T-cell (primary cell): Measurements from ENCODE around the gene DPYSL3. TPM values are rescaled to one million over a fixed set of nuclear protein-coding genes. Genes with fewer than 3 reads are reported as not detected.

Experiments
- ATAC-seq, 4 experiments: fragments of 200-7000 bp in 3 of 4; fragments of 150-1000 bp in 1 of 4; cut with Tn5 transposase; replicated peaks in 1 of 4; 1 replicate in 3 of 4; 2 replicates in 1 of 4; pipeline ENCODE4 v1.10.0; 2021; ENCODE audit warnings: moderate library complexity in 3 of 4, mild to moderate bottlenecking in 2 of 4, moderate number of reproducible peaks in 1 of 4
- CTCF ChIA-PET, 2 donors: fragments of 300-600 bp; sonication (Branson Sonifier 250); formaldehyde crosslinking; loops; one replicate each; lab custom pipeline; 2022; ENCODE audit warnings: antibody characterized with exemption in 2 of 2; lab: Charles Lee
- POLR2A ChIA-PET, 2 donors: fragments of 300-600 bp; sonication (Branson Sonifier 250); formaldehyde crosslinking; loops; one replicate each; lab custom pipeline; 2022; ENCODE audit warnings: antibody characterized with exemption in 2 of 2; lab: Charles Lee
- DNase-seq, 35 experiments: peaks; one replicate each; pipeline versions ENCODE4 v3.0.0 to v3.0.0-alpha.2; 2013 to 2023
- H3K27ac ChIP-seq: one replicate; pipeline ENCODE4 v1.5.1; 2013; ENCODE audit warnings: low read length
- H3K27me3 ChIP-seq, 2 experiments: replicated peaks in 1 of 2; 1 replicate in 1 of 2; 2 replicates in 1 of 2; pipeline versions ENCODE4 v1.6.1 to v1.7.0; 2013; ENCODE audit warnings: low read length in 1 of 2, mixed read lengths in 1 of 2; ENCODE audit not compliant: control insufficient read depth in 2 of 2, insufficient read depth in 2 of 2; ENCODE audit errors: extremely low read depth in 1 of 2
- H3K36me3 ChIP-seq, 2 donors: 1 replicate in 1 of 2; 2 replicates in 1 of 2; pipeline versions ENCODE4 v1.6.1 to v1.7.0; 2013; ENCODE audit warnings: low read length in 1 of 2; ENCODE audit not compliant: control insufficient read depth in 2 of 2, insufficient read depth in 1 of 2; ENCODE audit errors: extremely low read depth in 1 of 2
- H3K4me1 ChIP-seq, 2 experiments: 1 replicate in 1 of 2; 2 replicates in 1 of 2; pipeline versions ENCODE4 v1.6.1 to v1.7.0; 2013; ENCODE audit warnings: low read length in 2 of 2, mixed read lengths in 1 of 2; ENCODE audit not compliant: insufficient read depth in 2 of 2, control insufficient read depth in 1 of 2; ENCODE audit errors: extremely low read depth in 1 of 2
- H3K4me3 ChIP-seq, 2 donors: 1 replicate in 1 of 2; 2 replicates in 1 of 2; pipeline versions ENCODE4 v1.5.1 to v1.7.0; 2013; ENCODE audit warnings: mild to moderate bottlenecking in 2 of 2, low read length in 1 of 2, moderate library complexity in 1 of 2; ENCODE audit not compliant: control insufficient read depth in 1 of 2; ENCODE audit errors: extremely low read depth in 1 of 2
- H3K9me3 ChIP-seq: 2 replicates; pipeline ENCODE4 v1.7.0; 2013
- H3K27ac Mint-ChIP-seq, 2 donors: one replicate each; pipeline ENCODE4 v1.8.0; 2020 to 2021; ENCODE audit warnings: mild to moderate bottlenecking in 2 of 2, mixed read lengths in 2 of 2
- H3K27me3 Mint-ChIP-seq, 2 donors: one replicate each; pipeline ENCODE4 v1.8.0; 2021 to 2022; ENCODE audit warnings: mixed read lengths in 2 of 2
- H3K36me3 Mint-ChIP-seq: one replicate; pipeline ENCODE4 v1.8.0; 2021; ENCODE audit warnings: mixed read lengths
- H3K4me1 Mint-ChIP-seq, 3 donors: one replicate each; pipeline ENCODE4 v1.8.0; 2020 to 2022; ENCODE audit warnings: mixed read lengths in 3 of 3, mild to moderate bottlenecking in 1 of 3
- H3K4me3 Mint-ChIP-seq, 3 donors: one replicate each; pipeline ENCODE4 v1.8.0; 2020 to 2022; ENCODE audit warnings: mild to moderate bottlenecking in 3 of 3, mixed read lengths in 3 of 3, moderate library complexity in 3 of 3
- H3K9me3 Mint-ChIP-seq, 3 donors: one replicate each; pipeline ENCODE4 v1.8.0; 2020 to 2022; ENCODE audit warnings: mixed read lengths in 3 of 3
- WGBS: methylation state at CpG from one replicate; pipeline ENCODE4 v1.1.5; 2013; ENCODE audit warnings: missing lambda C conversion rate; ENCODE audit not compliant: insufficient coverage; 5-methylcytosine and 5-hydroxymethylcytosine counted together
- total RNA-seq, 35 experiments: library from RNA in 6 of 35; stranded (reverse) in 6 of 35; fragments of 120-200 nt in 1 of 35; gene quantifications; one replicate each; pipeline versions ENCODE4 v1.2.1 to v1.2.4 and lab custom pipeline; 2013 to 2026

DPYSL3 gene
- total RNA-seq, 5 donors from 2014 or later (not counting 1 experiment from before 2014, with no cell fraction given) = 0.09 to 0.68 (median 0.54) TPM

- Histone ChIP-seq H3K9me3 (no peaks in the 10 kb centered on the region), H3K27ac (no peak overlapping the region), H3K4me1 (no peaks in the 10 kb centered on the region), H3K27me3 (no peaks in the 10 kb centered on the region), H3K4me3 (no peak overlapping the region), H3K36me3 (no peaks in the 10 kb centered on the region)
- H3K36me3 Mint-ChIP-seq = no peaks in the 10 kb centered on the region
- CTCF ChIA-PET = interaction anchor here in 1 of 2 donors (0.7 kb wide), 1 partner anchor 58 kb away, joined by 3 read pairs; no protein-coding TSS in a partner anchor
- WGBS = 43% methylated on average over 1 of the region's 3 CpGs
- no peaks in the 10 kb centered on the region for H3K9me3 Mint-ChIP-seq
- no peaks in the 10 kb centered on the region for H3K4me1 Mint-ChIP-seq
- DNase-seq (no peak), ATAC-seq (no peak)
- POLR2A ChIA-PET = no interaction called here
- no peak overlapping the region for H3K4me3 Mint-ChIP-seq
- peaks cover 3 to 4% of the 10 kb centered on the region in 2 donors for H3K27me3 Mint-ChIP-seq
- H3K27ac Mint-ChIP-seq = no peak overlapping the region
Measured at GRCh38 chr5:147431586-147431985, 78.3 kb downstream of the DPYSL3 start.

GRCh38 chr5:147430628-147431027 lies 79.2 kb downstream of the DPYSL3 start:
- Mint-ChIP-seq H3K4me1 (no peaks in the 10 kb centered on the region), H3K9me3 (no peaks in the 10 kb centered on the region), H3K27me3 (peaks cover 3 to 4% of the 10 kb centered on the region in 2 donors), H3K4me3 (no peak overlapping the region), H3K27ac (no peak overlapping the region), H3K36me3 (no peaks in the 10 kb centered on the region)
- Histone ChIP-seq H3K36me3 (no peaks in the 10 kb centered on the region), H3K4me1 (no peaks in the 10 kb centered on the region), H3K4me3 (no peak overlapping the region), H3K9me3 (no peaks in the 10 kb centered on the region), H3K27me3 (no peaks in the 10 kb centered on the region), H3K27ac (no peak overlapping the region)
- POLR2A ChIA-PET = no interaction called here
- DNase-seq = no peak
- ATAC-seq = no peak
- WGBS = no CpG with 5 or more reads among the region's 2 CpGs
- CTCF ChIA-PET = interaction anchor here in 1 of 2 donors (0.7 kb wide), 2 partner anchors 232 to 1276 kb away, joined by 4 to 5 read pairs; no protein-coding TSS in a partner anchor

- Mint-ChIP-seq H3K4me1 (no peaks in the 10 kb centered on the region), H3K27ac (no peak overlapping the region), H3K36me3 (no peaks in the 10 kb centered on the region), H3K27me3 (peaks cover 4 to 6% of the 10 kb centered on the region in 2 donors), H3K4me3 (no peak overlapping the region), H3K9me3 (no peaks in the 10 kb centered on the region)
- ChIA-PET CTCF (no interaction called here), POLR2A (no interaction called here)
- ATAC-seq (no peak), DNase-seq (no peak)
- no CpG with 5 or more reads among the region's 1 CpG for WGBS
- H3K9me3 ChIP-seq = no peaks in the 10 kb centered on the region
- H3K27me3 ChIP-seq = no peaks in the 10 kb centered on the region
- H3K4me3 ChIP-seq = no peak overlapping the region
- H3K27ac ChIP-seq = no peak overlapping the region
- no peaks in the 10 kb centered on the region for H3K4me1 ChIP-seq
- no peaks in the 10 kb centered on the region for H3K36me3 ChIP-seq
Measured at GRCh38 chr5:147427521-147428401, 82.1 kb downstream of the DPYSL3 start.

- no peaks in the 10 kb centered on the region for H3K36me3 ChIP-seq
- no peak overlapping the region for H3K27ac ChIP-seq
- H3K4me3 ChIP-seq = no peak overlapping the region
- H3K9me3 ChIP-seq = no peaks in the 10 kb centered on the region
- ATAC-seq (no peak), DNase-seq (no peak)
- ChIA-PET CTCF (no interaction called here), POLR2A (no interaction called here)
- H3K27ac Mint-ChIP-seq = no peak overlapping the region
- H3K36me3 Mint-ChIP-seq = no peaks in the 10 kb centered on the region
- WGBS = no CpG with 5 or more reads among the region's 3 CpGs
- peaks cover 5 to 6% of the 10 kb centered on the region in 2 donors for H3K27me3 Mint-ChIP-seq
- no peaks in the 10 kb centered on the region for H3K9me3 Mint-ChIP-seq
- no peaks in the 10 kb centered on the region for H3K27me3 ChIP-seq
- H3K4me1 Mint-ChIP-seq = no peaks in the 10 kb centered on the region
- no peaks in the 10 kb centered on the region for H3K4me1 ChIP-seq
- H3K4me3 Mint-ChIP-seq = no peak overlapping the region
Measured at GRCh38 chr5:147426640-147427327, 83.1 kb downstream of the DPYSL3 start.

- H3K9me3 Mint-ChIP-seq = peaks cover 0 to 6% (median 0%) of the 10 kb centered on the region in 3 donors
- ATAC-seq (no peak), DNase-seq (no peak)
- POLR2A ChIA-PET = no interaction called here
- WGBS = no CpG with 5 or more reads among the region's 2 CpGs
- H3K27me3 Mint-ChIP-seq = peaks cover 7 to 9% of the 10 kb centered on the region in 2 donors
- H3K4me3 Mint-ChIP-seq = no peak overlapping the region
- Histone ChIP-seq H3K27me3 (no peaks in the 10 kb centered on the region), H3K4me3 (no peak overlapping the region), H3K4me1 (no peaks in the 10 kb centered on the region), H3K27ac (no peak overlapping the region), H3K9me3 (no peaks in the 10 kb centered on the region), H3K36me3 (no peaks in the 10 kb centered on the region)
- no peak overlapping the region for H3K27ac Mint-ChIP-seq
- H3K4me1 Mint-ChIP-seq = no peaks in the 10 kb centered on the region
- CTCF ChIA-PET = no interaction called here
- no peaks in the 10 kb centered on the region for H3K36me3 Mint-ChIP-seq
Measured at GRCh38 chr5:147418613-147419012, 91.3 kb downstream of the DPYSL3 start.

- ATAC-seq (no peak), DNase-seq (no peak)
- no peaks in the 10 kb centered on the region for H3K27me3 ChIP-seq
- CTCF ChIA-PET = no interaction called here
- Mint-ChIP-seq H3K27ac (no peak overlapping the region), H3K27me3 (peaks cover 7 to 9% of the 10 kb centered on the region in 2 donors), H3K4me1 (no peaks in the 10 kb centered on the region), H3K36me3 (no peaks in the 10 kb centered on the region), H3K9me3 (peaks cover 0 to 6% (median 0%) of the 10 kb centered on the region in 3 donors), H3K4me3 (no peak overlapping the region)
- WGBS = 78% methylated on average over 4 of the region's 5 CpGs
- no peaks in the 10 kb centered on the region for H3K4me1 ChIP-seq
- no peaks in the 10 kb centered on the region for H3K9me3 ChIP-seq
- no peak overlapping the region for H3K4me3 ChIP-seq
- no peak overlapping the region for H3K27ac ChIP-seq
- H3K36me3 ChIP-seq = no peaks in the 10 kb centered on the region
- POLR2A ChIA-PET = no interaction called here
Measured at GRCh38 chr5:147417135-147417813, 92.6 kb downstream of the DPYSL3 start.
